ENCODE data around the gene PAWR.
A peak's percentile ranks its signal among the peaks of the same experiment; 100 is the strongest.

PAWR gene

DNA sequence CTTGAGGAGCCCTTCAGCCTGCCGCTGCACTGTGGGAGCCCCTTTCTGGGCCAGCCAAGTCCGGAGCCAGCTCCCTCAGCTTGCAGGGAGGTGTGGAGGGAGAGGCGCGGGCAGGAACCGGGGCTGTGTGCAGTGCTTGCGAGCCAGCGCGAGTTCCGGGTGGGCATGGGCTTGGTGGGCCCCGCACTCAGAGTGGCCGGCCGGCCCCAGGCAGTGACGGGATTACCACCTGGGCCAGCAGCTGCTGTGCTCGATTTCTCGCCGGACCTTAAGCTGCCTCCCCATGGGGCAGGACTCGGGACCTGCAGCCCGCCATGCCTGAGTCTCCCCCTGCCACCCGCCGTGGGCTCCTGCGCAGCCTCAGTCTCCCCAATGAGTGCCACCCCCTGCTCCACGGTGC, 116.9 kb downstream of the PAWR start:
- Histone ChIP-seq H3K27ac (ENCODE audit: extremely low read depth, low read depth, low read length) (no peak overlapping the region), H3K9me3 (ENCODE audit: control insufficient read depth, insufficient read depth, low read depth, low read length) (no peaks in the 10 kb centered on the region), H3K36me3 (ENCODE audit: control insufficient read depth in 2 of 2, insufficient read depth in 1 of 2, low read length in 2 of 2) (peaks cover 5 to 24% of the 10 kb centered on the region in 2 experiments; a peak in 2 of 3 replicates), H3K4me1 (ENCODE audit: control insufficient read depth, insufficient read depth, low read length) (no peaks in the 10 kb centered on the region), H3K4me3 (ENCODE audit: low read depth, low read length) (no peak overlapping the region)
- no peak for TF ChIP-seq ZNF416 (tag by site-specific recombination; IDR thresholded peaks at IDR 0.05)
- TF ChIP-seq ZNF202 (tag by site-specific recombination; IDR thresholded peaks at IDR 0.05; ENCODE audit: borderline replicate concordance): peak; percentile 49; the same call in 1 of the 2 replicates
- POLR2A ChIA-PET: no interaction called here
- CTCF ChIA-PET: interaction anchor here (0.6 kb wide), 1 partner anchor 24 kb away, joined by 4 read pairs; no protein-coding TSS in a partner anchor

DNA sequence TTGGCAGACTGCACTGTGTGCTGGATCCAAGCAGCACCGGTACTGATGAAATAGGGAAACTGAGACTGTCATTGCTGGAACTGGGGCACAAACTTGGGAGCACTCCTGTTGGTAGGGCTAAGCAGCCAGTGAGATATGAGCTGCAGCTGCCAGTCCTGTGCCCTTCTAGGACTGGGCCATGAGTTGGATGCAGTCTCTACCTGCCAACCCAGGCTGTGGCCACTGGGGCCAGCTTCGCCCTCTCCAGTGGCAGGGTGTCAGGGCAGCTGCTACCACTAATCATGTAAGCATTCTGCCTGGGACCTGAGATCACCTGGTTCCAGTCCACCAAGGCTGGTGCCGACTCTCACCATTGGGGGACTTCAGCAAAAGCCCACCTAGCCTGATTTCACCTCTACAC, 121.1 kb downstream of the PAWR start:
- no peak overlapping the region for H3K27ac ChIP-seq (ENCODE audit: extremely low read depth, low read depth, low read length)
- CTCF ChIA-PET: no interaction called here
- H3K36me3 ChIP-seq (ENCODE audit: control insufficient read depth in 2 of 2, insufficient read depth in 1 of 2, low read length in 2 of 2): peaks cover 5 to 35% of the 10 kb centered on the region in 2 experiments; a peak in 2 of 3 replicates
- no peak overlapping the region for H3K4me3 ChIP-seq (ENCODE audit: low read depth, low read length)
- TF ChIP-seq, protein P1, sequence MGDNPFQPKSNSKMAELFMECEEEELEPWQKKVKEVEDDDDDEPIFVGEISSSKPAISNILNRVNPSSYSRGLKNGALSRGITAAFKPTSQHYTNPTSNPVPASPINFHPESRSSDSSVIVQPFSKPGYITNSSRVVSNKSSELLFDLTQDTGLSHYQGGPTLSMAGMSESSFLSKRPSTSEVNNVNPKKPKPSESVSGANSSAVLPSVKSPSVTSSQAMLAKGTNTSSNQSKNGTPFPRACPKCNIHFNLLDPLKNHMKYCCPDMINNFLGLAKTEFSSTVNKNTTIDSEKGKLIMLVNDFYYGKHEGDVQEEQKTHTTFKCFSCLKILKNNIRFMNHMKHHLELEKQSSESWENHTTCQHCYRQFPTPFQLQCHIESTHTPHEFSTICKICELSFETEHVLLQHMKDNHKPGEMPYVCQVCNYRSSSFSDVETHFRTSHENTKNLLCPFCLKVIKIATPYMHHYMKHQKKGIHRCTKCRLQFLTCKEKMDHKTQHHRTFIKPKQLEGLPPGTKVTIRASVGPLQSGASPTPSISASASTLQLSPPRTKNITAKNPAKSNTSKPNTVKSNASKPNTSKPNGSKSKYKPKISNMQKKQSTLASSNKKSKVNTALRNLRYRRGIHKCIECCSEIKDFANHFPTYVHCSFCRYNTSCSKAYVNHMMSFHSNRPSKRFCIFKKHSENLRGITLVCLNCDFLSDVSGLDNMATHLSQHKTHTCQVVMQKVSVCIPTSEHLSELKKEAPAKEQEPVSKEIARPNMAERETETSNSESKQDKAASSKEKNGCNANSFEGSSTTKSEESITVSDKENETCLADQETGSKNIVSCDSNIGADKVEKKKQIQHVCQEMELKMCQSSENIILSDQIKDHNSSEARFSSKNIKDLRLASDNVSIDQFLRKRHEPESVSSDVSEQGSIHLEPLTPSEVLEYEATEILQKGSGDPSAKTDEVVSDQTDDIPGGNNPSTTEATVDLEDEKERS (tag by site-specific recombination; IDR thresholded peaks at IDR 0.05): no peak
- TF ChIP-seq ZNF354C (tag by site-specific recombination; IDR thresholded peaks at IDR 0.05; ENCODE audit: borderline replicate concordance, low read depth): no peak
- TF ChIP-seq ZNF223 (tag by site-specific recombination; IDR thresholded peaks at IDR 0.05): no peak
- no peak for TF ChIP-seq ZNF350 (tag by site-specific recombination; IDR thresholded peaks at IDR 0.05)
- TF ChIP-seq, protein P2, sequence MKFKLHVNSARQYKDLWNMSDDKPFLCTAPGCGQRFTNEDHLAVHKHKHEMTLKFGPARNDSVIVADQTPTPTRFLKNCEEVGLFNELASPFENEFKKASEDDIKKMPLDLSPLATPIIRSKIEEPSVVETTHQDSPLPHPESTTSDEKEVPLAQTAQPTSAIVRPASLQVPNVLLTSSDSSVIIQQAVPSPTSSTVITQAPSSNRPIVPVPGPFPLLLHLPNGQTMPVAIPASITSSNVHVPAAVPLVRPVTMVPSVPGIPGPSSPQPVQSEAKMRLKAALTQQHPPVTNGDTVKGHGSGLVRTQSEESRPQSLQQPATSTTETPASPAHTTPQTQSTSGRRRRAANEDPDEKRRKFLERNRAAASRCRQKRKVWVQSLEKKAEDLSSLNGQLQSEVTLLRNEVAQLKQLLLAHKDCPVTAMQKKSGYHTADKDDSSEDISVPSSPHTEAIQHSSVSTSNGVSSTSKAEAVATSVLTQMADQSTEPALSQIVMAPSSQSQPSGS (tag by site-specific recombination; IDR thresholded peaks at IDR 0.05; ENCODE audit: low read depth): no peak
- no peak for TF ChIP-seq MZF1 (tag by site-specific recombination; IDR thresholded peaks at IDR 0.05; ENCODE audit: borderline replicate concordance)
- TF ChIP-seq, protein P3, sequence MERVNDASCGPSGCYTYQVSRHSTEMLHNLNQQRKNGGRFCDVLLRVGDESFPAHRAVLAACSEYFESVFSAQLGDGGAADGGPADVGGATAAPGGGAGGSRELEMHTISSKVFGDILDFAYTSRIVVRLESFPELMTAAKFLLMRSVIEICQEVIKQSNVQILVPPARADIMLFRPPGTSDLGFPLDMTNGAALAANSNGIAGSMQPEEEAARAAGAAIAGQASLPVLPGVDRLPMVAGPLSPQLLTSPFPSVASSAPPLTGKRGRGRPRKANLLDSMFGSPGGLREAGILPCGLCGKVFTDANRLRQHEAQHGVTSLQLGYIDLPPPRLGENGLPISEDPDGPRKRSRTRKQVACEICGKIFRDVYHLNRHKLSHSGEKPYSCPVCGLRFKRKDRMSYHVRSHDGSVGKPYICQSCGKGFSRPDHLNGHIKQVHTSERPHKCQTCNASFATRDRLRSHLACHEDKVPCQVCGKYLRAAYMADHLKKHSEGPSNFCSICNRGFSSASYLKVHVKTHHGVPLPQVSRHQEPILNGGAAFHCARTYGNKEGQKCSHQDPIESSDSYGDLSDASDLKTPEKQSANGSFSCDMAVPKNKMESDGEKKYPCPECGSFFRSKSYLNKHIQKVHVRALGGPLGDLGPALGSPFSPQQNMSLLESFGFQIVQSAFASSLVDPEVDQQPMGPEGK (tag by site-specific recombination; IDR thresholded peaks at IDR 0.05): no peak
- TF ChIP-seq ZNF404 (tag by site-specific recombination; IDR thresholded peaks at IDR 0.05): no peak
- H3K9me3 ChIP-seq (ENCODE audit: control insufficient read depth, insufficient read depth, low read depth, low read length): no peaks in the 10 kb centered on the region
- POLR2A ChIA-PET: no interaction called here
- no peaks in the 10 kb centered on the region for H3K4me1 ChIP-seq (ENCODE audit: control insufficient read depth, insufficient read depth, low read length)

DNA sequence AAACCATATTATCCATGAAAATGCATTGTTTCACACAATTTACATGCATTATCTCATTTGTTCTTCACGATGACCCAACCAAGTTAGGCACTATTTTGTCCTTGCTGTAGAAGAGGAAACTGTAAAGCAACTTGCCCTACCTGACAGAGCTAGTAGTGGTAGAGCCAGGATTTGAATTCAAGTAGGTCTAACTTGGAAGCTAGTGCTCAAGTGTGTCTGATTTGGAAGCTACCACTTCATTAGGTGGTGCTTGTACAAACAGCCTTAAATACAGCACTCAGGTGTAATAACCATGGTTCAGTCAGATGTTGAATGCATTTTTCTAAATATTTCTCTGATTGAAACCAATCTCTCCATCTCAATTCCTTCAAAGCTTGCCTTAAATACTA, 123.6 kb downstream of the PAWR start:
- H3K36me3 ChIP-seq (ENCODE audit: control insufficient read depth in 2 of 2, insufficient read depth in 1 of 2, low read length in 2 of 2): peaks cover 0 to 32% of the 10 kb centered on the region in 2 experiments; a peak in 2 of 3 replicates
- CTCF ChIA-PET: interaction anchor here (0.8 kb wide), 1 partner anchor 147 kb away, joined by 3 read pairs; no protein-coding TSS in a partner anchor
- no peak overlapping the region for H3K4me3 ChIP-seq (ENCODE audit: low read depth, low read length)
- H3K4me1 ChIP-seq (ENCODE audit: control insufficient read depth, insufficient read depth, low read length): no peaks in the 10 kb centered on the region
- POLR2A ChIA-PET: no interaction called here
- H3K9me3 ChIP-seq (ENCODE audit: control insufficient read depth, insufficient read depth, low read depth, low read length): no peaks in the 10 kb centered on the region
- H3K27ac ChIP-seq (ENCODE audit: extremely low read depth, low read depth, low read length): no peak overlapping the region
- TF ChIP-seq MZF1 (tag by site-specific recombination; IDR thresholded peaks at IDR 0.05; ENCODE audit: borderline replicate concordance) (no peak), SP3 (tag by site-specific recombination; IDR thresholded peaks at IDR 0.05) (no peak), IKZF3 (tag by site-specific recombination; IDR thresholded peaks at IDR 0.05) (no peak), ZNF404 (tag by site-specific recombination; IDR thresholded peaks at IDR 0.05) (no peak), GLI4 (tag by site-specific recombination; IDR thresholded peaks at IDR 0.05) (no peak), ZSCAN16 (tag by site-specific recombination; IDR thresholded peaks at IDR 0.05) (no peak), ZNF530 (tag by site-specific recombination; IDR thresholded peaks at IDR 0.05; ENCODE audit: low read depth) (no peak), ZNF707 (tag by site-specific recombination; IDR thresholded peaks at IDR 0.05) (no peak), ZNF747 (tag by site-specific recombination; IDR thresholded peaks at IDR 0.05) (no peak), ZNF132 (tag by site-specific recombination; IDR thresholded peaks at IDR 0.05; ENCODE audit: borderline replicate concordance) (no peak)
- TF ChIP-seq, protein P4, sequence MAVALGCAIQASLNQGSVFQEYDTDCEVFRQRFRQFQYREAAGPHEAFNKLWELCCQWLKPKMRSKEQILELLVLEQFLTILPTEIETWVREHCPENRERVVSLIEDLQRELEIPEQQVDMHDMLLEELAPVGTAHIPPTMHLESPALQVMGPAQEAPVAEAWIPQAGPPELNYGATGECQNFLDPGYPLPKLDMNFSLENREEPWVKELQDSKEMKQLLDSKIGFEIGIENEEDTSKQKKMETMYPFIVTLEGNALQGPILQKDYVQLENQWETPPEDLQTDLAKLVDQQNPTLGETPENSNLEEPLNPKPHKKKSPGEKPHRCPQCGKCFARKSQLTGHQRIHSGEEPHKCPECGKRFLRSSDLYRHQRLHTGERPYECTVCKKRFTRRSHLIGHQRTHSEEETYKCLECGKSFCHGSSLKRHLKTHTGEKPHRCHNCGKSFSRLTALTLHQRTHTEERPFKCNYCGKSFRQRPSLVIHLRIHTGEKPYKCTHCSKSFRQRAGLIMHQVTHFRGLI (tag by site-specific recombination; IDR thresholded peaks at IDR 0.05): no peak
- TF ChIP-seq, protein P5, sequence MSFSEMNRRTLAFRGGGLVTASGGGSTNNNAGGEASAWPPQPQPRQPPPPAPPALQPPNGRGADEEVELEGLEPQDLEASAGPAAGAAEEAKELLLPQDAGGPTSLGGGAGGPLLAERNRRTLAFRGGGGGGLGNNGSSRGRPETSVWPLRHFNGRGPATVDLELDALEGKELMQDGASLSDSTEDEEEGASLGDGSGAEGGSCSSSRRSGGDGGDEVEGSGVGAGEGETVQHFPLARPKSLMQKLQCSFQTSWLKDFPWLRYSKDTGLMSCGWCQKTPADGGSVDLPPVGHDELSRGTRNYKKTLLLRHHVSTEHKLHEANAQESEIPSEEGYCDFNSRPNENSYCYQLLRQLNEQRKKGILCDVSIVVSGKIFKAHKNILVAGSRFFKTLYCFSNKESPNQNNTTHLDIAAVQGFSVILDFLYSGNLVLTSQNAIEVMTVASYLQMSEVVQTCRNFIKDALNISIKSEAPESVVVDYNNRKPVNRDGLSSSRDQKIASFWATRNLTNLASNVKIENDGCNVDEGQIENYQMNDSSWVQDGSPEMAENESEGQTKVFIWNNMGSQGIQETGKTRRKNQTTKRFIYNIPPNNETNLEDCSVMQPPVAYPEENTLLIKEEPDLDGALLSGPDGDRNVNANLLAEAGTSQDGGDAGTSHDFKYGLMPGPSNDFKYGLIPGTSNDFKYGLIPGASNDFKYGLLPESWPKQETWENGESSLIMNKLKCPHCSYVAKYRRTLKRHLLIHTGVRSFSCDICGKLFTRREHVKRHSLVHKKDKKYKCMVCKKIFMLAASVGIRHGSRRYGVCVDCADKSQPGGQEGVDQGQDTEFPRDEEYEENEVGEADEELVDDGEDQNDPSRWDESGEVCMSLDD (tag by site-specific recombination; IDR thresholded peaks at IDR 0.05): no peak
